ENCODE data around the gene CABP7.

DNA sequence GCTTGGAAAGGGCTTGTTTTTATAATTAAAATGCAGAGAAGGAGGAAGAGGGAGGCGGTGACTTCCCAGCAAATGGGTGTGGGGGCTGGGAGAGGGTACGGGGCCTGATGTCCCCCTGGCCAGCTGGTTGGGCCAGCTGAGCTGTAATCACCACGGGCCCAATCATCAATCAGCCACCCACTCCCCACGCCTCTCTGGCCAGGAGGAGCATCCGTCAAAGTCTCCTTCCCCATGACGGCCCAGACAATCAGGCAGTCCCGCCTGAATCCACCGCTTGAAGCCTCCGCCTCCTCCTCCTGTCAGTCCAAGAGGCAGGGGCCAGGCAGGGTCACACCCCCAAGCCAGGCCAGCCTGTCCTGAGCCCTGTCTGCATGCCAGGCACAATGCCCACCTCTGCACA, 13.3 kb upstream of the CABP7 start:
- TF ChIP-seq, protein P1, sequence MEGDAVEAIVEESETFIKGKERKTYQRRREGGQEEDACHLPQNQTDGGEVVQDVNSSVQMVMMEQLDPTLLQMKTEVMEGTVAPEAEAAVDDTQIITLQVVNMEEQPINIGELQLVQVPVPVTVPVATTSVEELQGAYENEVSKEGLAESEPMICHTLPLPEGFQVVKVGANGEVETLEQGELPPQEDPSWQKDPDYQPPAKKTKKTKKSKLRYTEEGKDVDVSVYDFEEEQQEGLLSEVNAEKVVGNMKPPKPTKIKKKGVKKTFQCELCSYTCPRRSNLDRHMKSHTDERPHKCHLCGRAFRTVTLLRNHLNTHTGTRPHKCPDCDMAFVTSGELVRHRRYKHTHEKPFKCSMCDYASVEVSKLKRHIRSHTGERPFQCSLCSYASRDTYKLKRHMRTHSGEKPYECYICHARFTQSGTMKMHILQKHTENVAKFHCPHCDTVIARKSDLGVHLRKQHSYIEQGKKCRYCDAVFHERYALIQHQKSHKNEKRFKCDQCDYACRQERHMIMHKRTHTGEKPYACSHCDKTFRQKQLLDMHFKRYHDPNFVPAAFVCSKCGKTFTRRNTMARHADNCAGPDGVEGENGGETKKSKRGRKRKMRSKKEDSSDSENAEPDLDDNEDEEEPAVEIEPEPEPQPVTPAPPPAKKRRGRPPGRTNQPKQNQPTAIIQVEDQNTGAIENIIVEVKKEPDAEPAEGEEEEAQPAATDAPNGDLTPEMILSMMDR (IDR thresholded peaks at IDR 0.05): no peak
- no peak for TF ChIP-seq POLR2A (IDR thresholded peaks at IDR 0.05)

All from upper lobe of left lung (tissue), 4 donors.